Neural cell (in vitro differentiated cells): ENCODE results near the gene USP2. TPM values are rescaled to one million over a fixed set of nuclear protein-coding genes. Genes with fewer than 3 reads are reported as not detected.

Experiments
- H2AFZ ChIP-seq: fragments of 200-600, 300-800 bp; sonication (generic), shearing (Covaris generic); 2 replicates; pipeline ENCODE4 v1.6.0; 2014; ENCODE audit warnings: low read depth, mild to moderate bottlenecking, antibody characterized with exemption, low read length, moderate library complexity
- H3F3A ChIP-seq: fragments of 200-600 bp; shearing (Covaris generic); 2 replicates; pipeline ENCODE4 v1.6.1; 2016; ENCODE audit warnings: mild to moderate bottlenecking, moderate library complexity, mixed read lengths, antibody characterized with exemption, low read length; ENCODE audit not compliant: insufficient read depth, poor library complexity, severe bottlenecking
- H3K27ac ChIP-seq: fragments of 200-600, 300-800 bp; sonication (generic), shearing (Covaris generic); 2 replicates; pipeline ENCODE4 v1.5.1; 2014; ENCODE audit warnings: mild to moderate bottlenecking, low read length, moderate library complexity
- H3K27me3 ChIP-seq: fragments of 300-800, 200-600 bp; sonication (generic), shearing (Covaris generic); 2 replicates; pipeline ENCODE4 v1.6.0; 2014; ENCODE audit warnings: mild to moderate bottlenecking, low read depth, low read length, moderate library complexity; ENCODE audit not compliant: insufficient read depth
- H3K36me3 ChIP-seq: fragments of 300-800, 200-600 bp; sonication (generic), shearing (Covaris generic); 2 replicates; pipeline ENCODE4 v1.5.1; 2014; ENCODE audit warnings: mild to moderate bottlenecking, antibody characterized with exemption, low read length, moderate library complexity; ENCODE audit not compliant: insufficient read depth
- H3K4me2 ChIP-seq: fragments of 300-800, 200-600 bp; sonication (generic), shearing (Covaris generic); 2 replicates; pipeline ENCODE4 v1.6.0; 2014; ENCODE audit warnings: mild to moderate bottlenecking, low read length
- H3K4me3 ChIP-seq: fragments of 300-800, 200-600 bp; sonication (generic), shearing (Covaris generic); 2 replicates; pipeline ENCODE4 v1.5.1; 2014; ENCODE audit warnings: mild to moderate bottlenecking, low read length, moderate library complexity
- H3K79me2 ChIP-seq: fragments of 200-600 bp; shearing (Covaris generic); replicated peaks from 2 replicates; pipeline ENCODE4 v1.6.0; 2014; ENCODE audit warnings: mild to moderate bottlenecking, low read length, moderate library complexity; ENCODE audit not compliant: insufficient read depth
- H3K9ac ChIP-seq: fragments of 300-800, 200-600 bp; sonication (generic), shearing (Covaris generic); 2 replicates; pipeline ENCODE4 v1.6.1; 2016; ENCODE audit warnings: mild to moderate bottlenecking, low read length, mixed read lengths
- H3K9me2 ChIP-seq: fragments of 200-600 bp; shearing (Covaris generic); 2 replicates; pipeline ENCODE4 v1.6.1; 2016; ENCODE audit warnings: mild to moderate bottlenecking, low read length, mixed read lengths; ENCODE audit not compliant: insufficient read depth
- H3K9me3 ChIP-seq: fragments of 200-600, 300-800 bp; sonication (generic), shearing (Covaris generic); 2 replicates; pipeline ENCODE4 v1.6.1; 2016; ENCODE audit warnings: mild to moderate bottlenecking, mixed run types, low read length, moderate library complexity, mixed read lengths
- H4K20me1 ChIP-seq: fragments of 200-600 bp; shearing (Covaris generic); 2 replicates; pipeline ENCODE4 v1.6.1; 2016; ENCODE audit warnings: mild to moderate bottlenecking, mixed run types; ENCODE audit not compliant: insufficient read depth
- CTCF ChIP-seq: fragments of 450-650 bp; IDR thresholded peaks from 2 replicates; pipeline ENCODE4 v1.5.1; 2014; ENCODE audit warnings: antibody characterized with exemption, mild to moderate bottlenecking, moderate library complexity; ENCODE audit not compliant: poor library complexity, severe bottlenecking
- EP300 ChIP-seq: fragments of 450-650 bp; conservative IDR thresholded peaks from 2 replicates; pipeline ENCODE4 v1.6.1; 2014; ENCODE audit warnings: antibody characterized with exemption, mild to moderate bottlenecking, moderate library complexity; ENCODE audit not compliant: poor library complexity, severe bottlenecking
- EZH2 ChIP-seq: fragments of 200-600, 300-800 bp; shearing (Covaris generic), sonication (generic); IDR thresholded peaks from 2 replicates; pipeline ENCODE4 v1.6.1; 2014; ENCODE audit warnings: antibody characterized with exemption, low read length, borderline replicate concordance, mild to moderate bottlenecking; ENCODE audit not compliant: insufficient read depth, poor library complexity, severe bottlenecking
- MXI1 ChIP-seq: fragments of 450-650 bp; conservative IDR thresholded peaks from 2 replicates; pipeline ENCODE4 v1.6.1; 2014; ENCODE audit warnings: antibody characterized with exemption, mild to moderate bottlenecking; ENCODE audit not compliant: poor library complexity, severe bottlenecking
- POLR2AphosphoS5 ChIP-seq: IDR thresholded peaks from 2 replicates; pipeline ENCODE4 v1.6.1; 2012
- RAD21 ChIP-seq: fragments of 450-650 bp; conservative IDR thresholded peaks from 2 replicates; pipeline ENCODE4 v1.6.1; 2014; ENCODE audit warnings: antibody characterized with exemption, mild to moderate bottlenecking, moderate library complexity
- REST ChIP-seq: IDR thresholded peaks from 2 replicates; pipeline ENCODE4 v1.6.1; 2012; ENCODE audit warnings: borderline replicate concordance
- SMC3 ChIP-seq: fragments of 450-650 bp; conservative IDR thresholded peaks from 2 replicates; pipeline ENCODE4 v1.6.1; 2014; ENCODE audit warnings: antibody characterized with exemption, mild to moderate bottlenecking, moderate library complexity; ENCODE audit not compliant: poor library complexity
- TAF1 ChIP-seq: IDR thresholded peaks from 2 replicates; pipeline ENCODE4 v1.6.1; 2012; ENCODE audit warnings: low read depth
- polyA plus RNA-seq: library from polyadenylated mRNA; depleted of rRNA; stranded (reverse); fragments of >200 nt; gene quantifications from 2 replicates; pipeline ENCODE4 v1.2.3, GENCODE V29; 2014

Gene USP2
- polyA plus RNA-seq, 1 donor from 2014 or later: 0.59 TPM

- Histone ChIP-seq H3K9me3 (no peaks in the 10 kb centered on the region), H3F3A (no peaks in the 10 kb centered on the region), H4K20me1 (no peaks in the 10 kb centered on the region), H3K4me2 (peak within 1 kb of the TSS; percentile 73), H3K9ac (peak within 1 kb of the TSS; percentile 95), H3K27me3 (no peaks in the 10 kb centered on the region), H3K9me2 (no peaks in the 10 kb centered on the region), H3K79me2 (peaks cover 4% of the 10 kb centered on the region), H3K27ac (peak within 1 kb of the TSS; percentile 90), H2AFZ (peak within 1 kb of the TSS; percentile 82), H3K4me3 (peak within 1 kb of the TSS; percentile 99), H3K36me3 (no peaks in the 10 kb centered on the region)
- TF ChIP-seq EP300: no peak
- TF ChIP-seq RAD21: no peak
- peak; percentile 89 for TF ChIP-seq TAF1
- no peak for TF ChIP-seq CTCF
- peak; percentile 73 for TF ChIP-seq MXI1
- no peak for TF ChIP-seq SMC3
- TF ChIP-seq EZH2: no peak
- TF ChIP-seq POLR2AphosphoS5: peak; percentile 94
- peak; percentile 52 for TF ChIP-seq REST
Observed at GRCh38 chr11:119422809-119423508, 41.5 kb upstream of the USP2 start, which contains the start of gene THY1. Gene THY1, minus strand, starts transcription at chr11:119423172. Its CDS starts 2,267 bp downstream, at chr11:119420905.

DNA sequence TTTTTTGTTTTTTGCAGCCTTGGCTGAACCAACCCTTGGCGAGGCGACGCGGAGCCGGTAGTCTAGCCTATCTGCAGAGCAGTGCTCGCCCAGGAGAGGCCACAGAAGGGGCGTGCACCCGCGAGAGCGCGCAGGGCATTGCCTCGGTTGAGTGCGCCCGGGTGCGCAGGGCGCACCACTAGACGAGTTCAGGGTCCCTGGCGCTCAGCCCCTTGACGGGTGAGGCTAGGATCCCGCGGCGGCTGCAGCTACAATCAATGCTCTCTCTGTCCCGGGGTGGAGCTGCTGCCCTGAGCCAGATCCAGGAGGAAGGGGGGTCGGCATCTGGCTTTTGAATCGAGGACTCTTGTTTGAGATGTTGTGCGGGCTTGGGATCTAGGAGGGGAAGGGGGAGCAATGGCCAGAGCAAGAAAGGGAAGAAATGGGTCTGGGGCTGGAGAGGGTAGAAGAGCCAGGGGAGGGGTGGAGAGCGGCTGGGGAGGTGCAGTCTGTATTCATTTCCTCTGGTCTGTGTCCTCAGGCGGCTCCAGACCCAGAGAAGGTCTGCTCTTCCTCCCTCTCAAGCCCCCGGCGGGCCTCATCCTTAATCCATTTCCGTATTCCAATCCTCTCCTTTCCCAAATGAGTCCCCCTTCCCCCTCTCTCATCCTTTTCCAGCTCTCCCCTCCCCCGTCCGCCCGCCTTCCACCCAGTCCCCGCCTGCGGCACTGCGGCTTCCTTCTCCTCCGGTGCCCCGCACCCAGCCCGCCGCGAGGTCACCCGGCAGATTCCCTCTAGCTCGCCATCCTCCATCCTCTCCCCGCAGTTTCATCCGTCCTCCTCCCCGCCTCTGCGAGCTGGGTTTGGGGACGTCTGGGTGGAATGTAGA, 40.7 kb upstream of the USP2 start:
- H3F3A ChIP-seq: no peaks in the 10 kb centered on the region
- H3K79me2 ChIP-seq: peaks cover 4% of the 10 kb centered on the region
- H3K27ac ChIP-seq: peak overlapping the region; percentile 90
- TF ChIP-seq TAF1: no peak
- TF ChIP-seq MXI1: peak; percentile 41
- no peak for TF ChIP-seq EP300
- peak; percentile 46 for TF ChIP-seq SMC3
- no peak for TF ChIP-seq EZH2
- peak; percentile 26 for TF ChIP-seq CTCF
- peak; percentile 40 for TF ChIP-seq RAD21
- peak; percentile 68 for TF ChIP-seq POLR2AphosphoS5
- TF ChIP-seq REST: no peak
- H3K27me3 ChIP-seq: no peaks in the 10 kb centered on the region
- H3K4me3 ChIP-seq: peak overlapping the region; percentile 99
- no peaks in the 10 kb centered on the region for H4K20me1 ChIP-seq
- peak overlapping the region; percentile 53 for H2AFZ ChIP-seq
- H3K9ac ChIP-seq: peak overlapping the region; percentile 95
- H3K36me3 ChIP-seq: no peaks in the 10 kb centered on the region
- no peaks in the 10 kb centered on the region for H3K9me3 ChIP-seq
- H3K9me2 ChIP-seq: no peaks in the 10 kb centered on the region
- peak overlapping the region; percentile 49 for H3K4me2 ChIP-seq
